Lower leg skin (tissue), 3 donors: ENCODE measurements around the gene PLXNB1.

Experiments used
- CTCF ChIP-seq, 3 donors: fragments of 450-650 bp; IDR thresholded peaks; one replicate each; pipeline ENCODE4 v1.5.1; 2016; ENCODE audit warnings: antibody characterized with exemption in 3 of 3, mild to moderate bottlenecking in 3 of 3, moderate library complexity in 2 of 3
- POLR2A ChIP-seq, 2 donors: fragments of 450-650 bp; IDR thresholded peaks; one replicate each; pipeline ENCODE4 v1.6.1; 2016 to 2017; ENCODE audit warnings: antibody characterized with exemption in 2 of 2, mild to moderate bottlenecking in 1 of 2, moderate library complexity in 1 of 2

GRCh38 chr3:48353987-48354386 is 75.9 kb downstream of the PLXNB1 start:
- TF ChIP-seq CTCF (IDR thresholded peaks at IDR 0.05) (no peak), POLR2A (IDR thresholded peaks at IDR 0.05) (no peak)
